HG03558 (cell line): Measurements from ENCODE around the gene UBL7.

Experiments used
- ATAC-seq: cut with Tn5 transposase; IDR thresholded peaks from one replicate; pipeline ENCODE4 v1.9.1; 2021; ENCODE audit warnings: moderate number of reproducible peaks; ENCODE audit not compliant: unreplicated experiment; ENCODE audit errors: extremely low read depth

The UBL7 gene

DNA sequence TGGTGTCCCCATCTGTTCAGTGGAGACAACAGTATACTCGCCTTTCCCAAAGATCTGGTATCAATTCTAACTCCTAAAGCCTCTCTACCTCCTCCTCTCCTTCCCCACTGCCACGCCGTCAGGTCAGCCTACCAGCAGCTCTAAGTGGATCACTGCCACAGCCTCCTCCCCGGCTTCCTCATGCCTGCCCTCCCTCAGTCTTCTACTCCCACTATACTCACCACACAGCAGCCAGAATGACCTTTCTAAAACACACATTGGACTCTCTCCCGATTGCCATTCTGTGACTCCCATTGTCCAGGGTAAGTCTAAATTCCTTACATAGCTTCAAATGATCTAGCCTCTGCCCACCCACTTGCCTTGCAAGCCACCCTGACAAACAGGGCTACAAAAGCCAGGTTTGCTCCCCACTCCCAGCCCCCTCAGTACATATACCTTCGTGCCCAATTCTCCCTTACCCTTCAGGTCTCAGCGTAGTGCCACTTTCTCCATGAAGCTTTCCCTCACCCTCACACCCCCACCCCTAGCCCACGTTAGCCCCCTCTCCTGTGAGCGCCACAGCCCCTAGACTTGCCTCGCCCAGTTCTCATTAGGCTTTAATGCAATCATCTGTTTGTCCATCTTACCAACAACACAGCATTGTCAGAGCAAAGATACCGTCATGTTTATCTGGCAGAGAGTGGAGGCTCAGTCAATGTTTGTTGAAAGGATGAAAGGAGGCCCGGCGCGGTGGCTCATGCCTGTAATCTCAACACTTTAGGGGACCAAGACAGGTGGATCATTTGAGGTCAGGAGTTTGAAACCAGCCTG is 17.7 kb downstream of the UBL7 start:
- no peak for ATAC-seq

DNA sequence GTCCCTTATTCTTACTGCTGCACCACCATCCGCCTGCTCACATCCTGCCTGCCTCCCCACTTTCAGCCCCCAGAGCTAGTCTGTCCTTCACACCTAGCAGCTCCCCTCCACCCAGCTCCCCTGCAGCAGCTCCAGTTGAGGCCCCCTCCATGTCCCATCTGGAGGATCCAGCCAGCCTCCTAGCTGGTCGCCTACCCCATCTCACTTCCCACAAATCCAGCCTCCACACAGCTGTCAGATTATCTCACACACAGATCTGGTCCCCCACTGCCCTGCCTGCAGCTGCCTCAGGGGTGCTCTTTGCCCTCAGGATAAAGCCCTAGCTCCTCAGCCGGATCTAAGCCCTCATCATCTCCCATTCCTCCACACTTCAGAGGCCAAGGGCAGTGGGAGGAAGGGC is 18.4 kb downstream of the UBL7 start:
- no peak for ATAC-seq

DNA sequence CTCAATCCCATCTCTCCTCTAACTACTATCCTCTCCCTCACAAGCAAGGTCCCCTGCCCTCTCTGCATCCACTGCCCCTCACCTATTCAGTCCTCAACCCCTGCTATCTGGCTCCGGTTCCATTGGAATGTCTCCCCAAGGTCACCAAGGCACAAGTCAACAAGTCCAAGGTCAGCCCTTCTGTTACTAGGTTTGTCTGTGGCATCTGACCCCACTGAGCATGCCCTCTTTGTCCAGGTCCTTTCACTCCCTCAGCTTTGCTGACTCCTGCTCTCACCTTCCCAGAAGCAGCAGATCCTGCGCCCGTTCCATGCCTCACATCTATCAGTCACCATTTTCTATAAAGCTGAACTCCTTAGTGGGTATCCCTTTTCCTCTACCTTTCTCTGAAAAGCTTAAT is 18.9 kb downstream of the UBL7 start:
- no peak for ATAC-seq

DNA sequence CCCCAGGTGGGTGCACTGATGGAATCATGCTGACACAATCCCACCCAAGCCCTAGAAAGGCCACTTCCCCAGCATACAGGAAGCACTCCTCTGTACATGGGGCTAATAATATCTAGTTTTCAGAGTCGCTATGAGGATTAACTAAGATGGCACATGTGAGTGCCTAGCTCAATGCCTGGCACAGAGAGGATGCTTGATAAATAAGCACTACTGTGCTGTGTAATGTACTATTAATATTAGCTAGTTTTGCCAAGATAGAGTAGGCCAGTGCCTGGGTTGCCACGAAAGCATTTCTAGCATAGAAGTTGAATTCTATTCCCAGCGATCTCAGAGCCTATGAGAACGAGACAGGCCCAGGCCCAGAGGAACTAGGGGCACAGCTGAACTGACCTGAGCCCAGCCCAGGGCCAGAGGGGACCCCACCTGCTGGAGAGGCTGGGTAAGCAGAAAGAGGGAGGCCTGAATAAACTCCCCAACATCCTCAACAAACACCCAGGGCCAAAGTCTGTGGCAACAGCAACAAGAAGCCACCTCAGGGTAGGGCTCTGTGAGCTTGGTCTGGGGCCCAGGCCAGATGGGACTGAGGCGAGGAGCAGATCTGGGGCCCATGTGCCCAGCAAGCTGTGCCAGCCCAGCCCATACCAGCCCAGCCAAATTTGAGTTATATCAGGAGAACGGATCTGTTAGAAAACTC is 19.6 kb downstream of the UBL7 start:
- no peak for ATAC-seq

DNA sequence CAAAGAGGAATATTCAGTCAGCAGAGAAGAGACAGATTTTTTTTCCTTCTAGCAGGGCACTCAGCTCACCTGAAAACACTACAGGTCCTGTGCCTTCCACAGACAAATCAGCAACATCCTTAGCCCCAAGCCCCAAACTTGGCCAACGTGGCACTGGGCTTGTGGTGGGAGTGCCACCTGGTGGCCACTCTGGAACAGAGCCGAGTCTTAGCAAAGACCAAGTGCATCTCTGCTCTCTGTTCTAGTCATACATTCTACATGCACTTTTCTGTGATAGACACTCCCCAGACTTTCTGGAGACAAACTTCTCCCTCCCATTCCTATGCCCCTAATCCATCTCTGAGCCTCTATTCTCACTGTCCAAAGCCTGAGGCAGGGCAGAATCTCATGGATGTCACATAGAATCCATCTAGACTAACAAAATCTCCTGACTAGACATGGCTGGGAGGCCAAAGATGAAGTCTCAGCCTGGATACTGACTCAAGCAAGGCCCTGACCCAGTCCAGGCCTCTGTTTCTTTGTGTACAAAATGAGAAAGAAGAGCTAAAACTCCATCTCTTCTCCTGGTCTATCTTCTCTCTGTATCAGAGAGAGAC is 22.1 kb downstream of the UBL7 start:
- no peak for ATAC-seq

DNA sequence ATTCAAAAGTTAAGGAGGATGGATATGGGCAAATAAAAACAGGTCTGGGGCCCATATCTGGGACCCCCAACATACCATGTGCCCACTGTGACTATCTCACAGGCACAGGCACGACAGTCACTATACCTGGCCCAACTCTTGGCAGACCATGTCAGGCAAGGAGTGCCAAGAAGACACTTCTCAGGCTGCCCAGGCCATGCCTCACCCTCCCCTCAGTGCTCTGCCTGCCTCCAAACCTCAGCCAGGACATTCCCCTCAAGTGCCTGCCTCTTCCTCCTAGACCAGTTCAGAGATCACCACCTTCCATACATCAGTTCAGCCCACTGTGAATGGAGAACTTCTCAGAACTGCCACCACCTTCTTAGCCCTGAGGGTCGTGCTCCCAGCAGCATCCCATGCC is 22.8 kb downstream of the UBL7 start:
- no peak for ATAC-seq

DNA sequence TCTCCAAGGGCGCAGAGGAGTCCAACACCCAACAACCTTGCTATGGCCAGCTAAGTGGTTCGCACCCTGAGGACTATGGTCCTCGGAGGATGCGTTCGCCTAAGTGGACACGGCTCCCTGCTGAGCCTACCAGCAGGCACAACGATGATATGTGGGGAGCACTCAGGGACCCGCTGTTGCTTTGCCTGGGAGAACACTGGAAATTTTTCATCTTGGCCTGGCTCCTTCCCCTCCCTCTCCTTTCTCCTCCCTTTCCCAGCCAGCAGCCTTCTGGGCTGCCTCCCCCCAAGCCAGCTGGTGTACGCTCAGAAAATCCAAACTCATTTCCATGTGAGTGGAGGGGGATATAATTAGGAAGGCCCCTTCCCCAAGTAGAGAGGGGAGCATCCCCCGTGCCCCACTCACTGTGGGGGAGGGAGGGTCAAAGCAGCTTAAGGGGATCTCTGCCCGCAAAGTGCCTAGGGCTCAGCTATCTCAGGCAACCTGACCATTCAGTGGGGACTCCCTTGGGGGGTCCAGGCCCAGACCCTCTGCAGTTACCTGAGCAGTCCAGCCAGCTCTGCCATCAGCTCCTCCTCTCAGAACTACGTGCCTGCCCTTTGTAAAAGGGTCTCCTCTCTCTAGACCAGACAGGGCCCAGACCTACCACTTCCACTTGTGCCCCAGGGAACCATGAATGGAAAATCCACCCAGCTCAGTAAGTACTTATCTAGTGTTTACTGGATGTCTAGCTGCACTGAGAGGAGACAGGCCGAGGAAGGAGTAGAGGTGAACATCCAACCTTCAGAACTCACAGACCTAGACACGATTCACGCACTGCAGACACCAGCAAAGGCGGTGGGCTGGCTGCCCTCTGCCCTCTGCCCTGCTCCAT is 26.5 kb downstream of the UBL7 start:
- no peak for ATAC-seq

DNA sequence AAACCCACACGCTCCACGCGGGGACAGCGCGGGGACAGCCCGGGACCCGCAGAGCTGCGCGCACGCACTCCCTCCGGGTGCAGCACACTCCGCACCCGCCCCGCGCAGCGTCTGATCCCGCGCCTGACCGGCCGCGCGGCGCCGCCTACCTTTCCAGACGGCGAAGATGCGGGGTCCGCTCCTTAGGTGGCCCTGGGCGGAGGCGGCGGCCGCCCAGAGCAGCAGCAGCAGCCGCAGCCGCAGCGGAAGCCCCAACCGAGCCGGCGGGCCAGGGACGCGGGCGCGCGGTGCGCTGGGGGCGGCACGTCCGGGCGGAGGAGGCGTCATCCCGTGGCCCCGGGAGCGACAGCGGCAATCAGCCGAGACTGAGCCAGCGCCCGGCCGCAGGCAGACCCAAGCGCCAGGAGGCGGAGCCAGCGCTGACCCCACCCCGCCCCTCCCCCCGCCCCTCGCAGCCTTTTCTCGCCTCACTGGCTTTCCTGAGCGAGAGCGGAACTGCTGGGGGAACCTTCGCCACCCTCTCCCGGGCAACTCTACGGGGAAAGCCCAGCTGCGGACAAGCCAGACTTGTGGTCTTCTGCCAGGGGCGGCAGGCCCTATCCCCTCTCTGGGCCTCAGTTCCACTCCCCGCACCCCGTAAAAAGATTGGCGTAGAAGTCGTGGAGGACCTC is 27.2 kb downstream of the UBL7 start, which contains the start of gene SEMA7A:
SEMA7A (minus strand) TSS at position 367 of the 671 bp plus-strand sequence; CDS start at position 327, 40 bp downstream.
- ATAC-seq = no peak

DNA sequence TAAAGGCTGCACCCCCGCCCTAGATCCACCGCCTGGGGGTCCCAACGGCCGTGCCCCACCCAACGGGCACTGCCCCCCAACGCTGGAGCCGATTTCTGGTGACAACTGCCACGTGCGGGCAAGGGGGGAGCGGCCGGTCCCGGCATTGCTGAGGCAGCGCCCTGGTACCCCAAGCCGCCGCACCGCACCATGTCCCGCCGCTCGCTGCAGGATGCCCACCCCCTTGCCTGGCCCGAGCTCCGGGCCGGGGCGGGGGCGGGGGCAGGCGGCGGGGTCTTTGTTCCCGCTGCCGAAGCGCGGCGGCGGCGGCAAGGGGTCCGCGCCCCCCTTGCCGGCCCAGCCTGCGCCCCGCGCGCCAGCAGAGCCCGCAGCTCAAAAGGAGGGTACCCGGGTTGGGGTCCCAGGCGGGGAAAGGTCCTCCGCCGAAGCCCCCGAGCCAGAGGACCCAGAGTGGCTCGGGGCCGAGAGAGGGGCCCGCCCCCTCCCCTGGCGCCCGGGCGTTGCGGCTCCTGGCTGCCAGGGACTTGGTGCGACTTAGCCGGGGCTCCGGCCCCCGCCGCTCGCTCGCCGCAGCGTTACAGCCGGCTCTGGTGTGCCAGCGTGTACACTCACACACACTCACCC is 27.9 kb downstream of the UBL7 start:
- no peak for ATAC-seq

DNA sequence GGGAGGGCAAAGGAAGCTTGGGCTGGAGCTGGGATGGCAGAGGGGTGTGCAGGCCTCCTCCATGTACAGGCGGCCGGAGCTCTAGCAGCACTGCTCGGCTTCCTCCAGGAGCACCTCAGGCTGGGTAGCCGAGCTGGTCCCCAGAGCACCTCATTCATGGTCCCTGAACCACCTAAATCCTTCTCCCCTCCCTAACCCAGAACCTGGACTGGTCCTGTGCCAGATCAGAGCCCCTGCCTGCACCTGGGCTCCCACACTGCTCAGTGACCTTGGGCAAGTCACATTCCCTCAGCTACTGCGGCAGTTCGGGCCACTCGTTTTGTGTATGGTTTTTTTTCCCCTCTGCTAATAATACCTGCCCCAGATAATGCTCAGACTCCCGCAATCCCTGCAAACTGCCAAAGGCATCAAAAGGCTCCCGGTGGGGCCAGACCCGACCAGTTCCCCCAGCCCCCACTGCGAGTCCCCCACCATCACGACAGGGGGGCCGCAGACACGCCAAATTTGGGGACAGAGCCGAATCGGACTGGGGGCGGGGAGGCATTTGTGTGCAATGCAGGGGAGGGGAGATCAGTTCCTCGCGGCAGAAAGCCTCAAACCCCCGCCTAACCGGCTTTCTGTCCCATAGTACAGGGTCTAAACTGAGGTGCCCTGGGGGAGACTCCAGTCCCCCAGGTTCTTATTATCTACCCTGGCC is 28.5 kb downstream of the UBL7 start:
- ATAC-seq = no peak

DNA sequence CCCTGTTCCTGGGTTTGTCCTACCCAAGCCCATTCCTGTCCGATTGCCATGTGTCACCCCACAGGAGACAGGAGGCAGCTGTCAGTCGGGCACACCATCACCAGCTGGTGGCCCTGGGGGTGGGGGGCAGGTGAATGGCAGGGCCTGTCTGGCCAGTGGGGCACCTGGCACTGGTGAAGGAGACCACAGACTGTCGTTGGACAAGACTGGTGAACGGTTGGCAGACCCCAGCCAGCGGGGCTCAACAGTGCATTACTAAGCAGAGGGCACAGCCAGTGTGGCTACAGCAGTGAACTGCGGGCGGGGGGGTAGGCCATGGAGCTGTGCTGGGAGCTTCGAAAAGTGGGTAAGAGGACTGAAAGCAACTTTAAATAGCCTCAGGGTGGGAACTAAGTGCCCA is 29.3 kb downstream of the UBL7 start:
- no peak for ATAC-seq

DNA sequence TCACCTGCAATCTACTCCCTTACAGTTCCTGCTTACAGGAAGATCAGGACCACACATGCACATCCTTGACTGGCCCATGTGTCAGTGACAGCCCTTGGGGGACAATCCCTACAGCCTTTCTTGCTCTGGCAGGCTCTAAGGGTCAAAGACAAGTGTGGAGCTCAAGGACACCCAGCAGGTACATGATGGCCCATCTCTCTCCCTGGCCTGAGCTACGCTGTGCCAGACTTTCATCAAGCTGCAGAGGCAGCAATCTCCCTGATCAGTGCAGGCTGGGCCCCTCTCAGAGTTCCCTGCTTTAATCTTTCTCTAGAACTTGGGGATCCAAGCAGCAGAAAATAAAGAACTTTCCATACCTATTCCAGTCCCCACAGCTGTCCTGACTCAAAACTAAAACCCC is 29.8 kb downstream of the UBL7 start:
- ATAC-seq = no peak

DNA sequence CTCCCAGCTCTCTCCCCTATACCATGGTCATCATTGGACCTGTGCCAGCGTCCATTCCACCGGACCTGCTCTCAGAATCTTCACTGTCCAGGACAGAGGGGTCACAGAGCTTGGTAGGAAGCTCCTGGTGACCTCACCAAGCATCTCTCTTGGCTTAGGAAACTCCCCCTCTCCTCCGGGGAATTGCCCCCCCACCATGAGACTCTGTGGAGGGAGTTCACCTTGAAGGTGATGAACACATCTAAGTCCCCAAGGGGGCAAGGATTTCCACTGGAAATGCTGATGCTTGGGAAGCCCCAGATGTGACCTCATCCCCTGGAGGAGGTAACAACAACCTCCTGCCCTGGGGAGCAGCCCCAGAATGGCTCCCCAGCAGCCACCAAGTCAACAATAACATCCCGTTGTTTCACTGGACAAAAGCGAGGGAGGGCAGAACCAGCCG is 30.4 kb downstream of the UBL7 start:
- no peak for ATAC-seq

DNA sequence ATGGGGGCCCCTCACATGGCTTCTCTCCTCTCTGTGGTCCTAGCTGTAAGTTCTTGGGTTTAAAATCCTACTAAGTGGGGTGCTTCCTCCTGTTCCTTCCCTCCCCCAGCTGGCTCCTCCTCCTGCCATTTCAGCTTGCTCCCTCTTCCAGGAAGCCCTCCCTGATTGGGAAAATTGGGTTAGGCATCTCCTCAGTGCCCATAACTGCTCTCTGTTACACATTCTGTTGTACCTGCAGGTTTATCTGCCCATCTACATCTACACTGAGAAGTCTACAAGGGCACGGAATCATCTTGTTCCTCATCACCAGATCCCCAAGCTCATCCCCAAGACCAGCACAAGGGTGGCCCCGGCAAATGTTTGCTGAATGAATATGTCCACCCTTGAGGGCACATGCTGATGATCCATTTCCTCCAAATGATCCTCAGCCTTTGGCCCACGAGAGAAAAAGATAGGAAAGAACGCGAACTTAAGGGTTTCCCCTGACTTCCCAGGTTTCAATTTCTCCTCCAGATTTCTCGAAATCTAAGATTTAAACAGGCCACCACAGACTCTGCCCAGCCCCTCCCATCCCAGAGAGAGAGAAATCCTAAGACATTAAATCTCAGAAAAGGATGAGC is 31.1 kb downstream of the UBL7 start:
- ATAC-seq = no peak

DNA sequence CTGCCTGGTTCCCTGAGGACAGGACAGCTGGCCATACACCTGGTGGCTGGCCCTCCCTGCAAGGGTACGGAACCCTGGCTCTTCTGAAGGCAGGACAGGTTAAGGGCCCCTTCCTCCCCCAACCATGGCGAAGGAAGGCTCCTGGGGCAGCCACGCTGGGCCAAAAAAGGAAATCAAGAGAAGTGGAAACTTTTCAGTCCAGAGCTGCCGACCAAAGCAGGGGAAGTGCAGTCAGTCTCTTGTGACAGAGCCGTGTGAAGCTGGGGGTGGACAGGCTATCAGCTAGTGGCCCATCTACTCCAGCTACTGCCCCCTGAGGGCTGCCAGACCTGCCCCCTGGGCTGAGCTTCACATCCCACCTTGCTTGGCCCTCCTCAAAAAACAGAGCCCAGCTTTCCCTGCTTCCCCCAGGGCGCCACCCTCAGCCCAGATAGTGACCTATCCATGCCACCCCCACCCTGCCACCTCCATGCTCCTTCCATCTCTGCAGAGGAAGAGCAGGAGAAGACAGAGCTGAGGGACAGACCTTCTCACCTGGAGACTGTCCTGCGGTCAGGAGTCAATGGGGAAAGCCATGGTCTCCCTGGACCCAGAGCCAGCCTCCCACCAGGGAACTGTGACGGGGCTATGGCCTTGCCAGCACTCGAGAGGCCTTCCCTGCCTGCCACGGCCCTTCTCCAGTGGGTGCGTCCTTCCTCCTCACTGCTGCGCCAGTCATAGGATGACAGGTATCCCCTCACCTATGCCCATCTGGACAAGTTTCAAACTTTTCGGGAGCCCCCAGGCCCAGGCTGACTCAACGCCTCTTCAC is 31.8 kb downstream of the UBL7 start:
- ATAC-seq = no peak

DNA sequence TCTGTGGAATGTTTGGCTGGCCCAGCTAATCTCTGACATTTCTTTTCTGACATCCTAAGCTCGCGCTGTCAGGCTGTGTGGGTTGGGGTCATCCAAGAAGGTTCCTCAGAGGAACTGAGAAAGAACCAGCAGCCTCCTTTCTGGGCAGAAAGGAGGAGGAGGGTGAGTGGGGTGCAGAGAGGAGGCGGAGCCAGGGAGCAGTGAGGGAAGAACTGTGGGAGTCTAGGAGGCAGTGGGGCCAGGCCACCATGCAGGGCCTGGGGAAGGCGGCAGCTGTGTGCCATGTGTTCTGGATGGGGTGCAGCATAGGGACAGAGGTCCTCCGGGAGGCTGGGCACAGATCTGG is 32.5 kb downstream of the UBL7 start:
- no peak for ATAC-seq

DNA sequence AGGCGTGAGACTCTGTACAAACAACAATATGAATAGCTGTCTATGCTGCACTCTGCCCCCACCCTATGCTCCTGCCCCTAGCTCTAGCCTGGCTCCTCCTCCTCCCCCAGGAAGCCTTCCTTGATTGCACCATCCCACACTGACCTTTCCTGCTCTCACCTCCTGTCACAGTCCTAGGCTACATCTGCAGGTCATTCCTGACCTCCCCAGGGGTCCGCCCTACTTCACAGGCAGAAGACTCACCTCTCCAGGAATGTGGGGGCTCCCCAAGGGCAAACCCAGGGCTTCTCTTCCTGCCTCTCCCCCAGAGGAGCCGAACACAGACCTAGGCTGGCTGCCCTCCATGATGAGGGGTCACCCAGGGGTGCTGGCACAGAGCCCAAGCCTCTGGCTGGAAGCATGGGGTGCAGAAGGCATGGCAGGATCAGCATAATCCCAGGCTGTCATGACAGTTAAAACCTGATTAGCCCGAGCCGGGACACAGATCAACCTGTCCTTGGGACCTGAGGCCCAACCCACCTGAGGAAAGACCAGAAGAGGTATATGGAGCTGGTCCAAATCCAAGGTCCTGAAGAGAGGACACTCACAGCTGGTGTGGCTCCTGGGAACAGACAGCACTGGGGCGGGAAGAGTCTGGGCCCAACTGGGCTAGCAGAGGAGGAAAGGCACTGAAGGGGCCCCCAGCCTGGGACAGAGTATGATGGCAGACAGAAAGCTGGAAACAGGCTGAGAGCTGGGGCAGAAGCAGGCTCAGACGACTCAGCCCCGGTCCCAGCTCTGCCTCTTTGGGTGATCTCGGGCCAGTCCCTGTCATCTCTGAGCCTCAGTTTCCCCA is 33.1 kb downstream of the UBL7 start:
- no peak for ATAC-seq
